Measurements from ENCODE around the gene PRKCA. TPM values are rescaled to one million over a fixed set of nuclear protein-coding genes. Genes with fewer than 3 reads are reported as not detected.

Gene PRKCA
- total RNA-seq, 1 donor from 2014 or later, result 16.4 TPM

- H3K4me3 Mint-ChIP-seq (ENCODE audit: low read depth), result no peak overlapping the region
- H3K27ac Mint-ChIP-seq, result no peak overlapping the region
- H3K36me3 Mint-ChIP-seq (ENCODE audit: insufficient read depth), result no peaks in the 10 kb centered on the region
- H3K27me3 Mint-ChIP-seq, result no peaks in the 10 kb centered on the region
- peaks cover 9% of the 10 kb centered on the region for H3K9me3 Mint-ChIP-seq (ENCODE audit: low read depth)
- peaks cover 14% of the 10 kb centered on the region for H3K4me1 Mint-ChIP-seq (ENCODE audit: low read depth)
- no peak for DNase-seq (ENCODE audit: low spot score, unreplicated experiment)
- no peak for TF ChIP-seq CTCF (IDR thresholded peaks at IDR 0.05; ENCODE audit: unreplicated experiment)
Observed at GRCh38 chr17:66548158-66548557, 245.7 kb downstream of the PRKCA start.

GRCh38 chr17:66548659-66549310 is 246.4 kb downstream of the PRKCA start:
- Mint-ChIP-seq H3K27me3 (no peaks in the 10 kb centered on the region), H3K4me3 (ENCODE audit: low read depth) (no peak overlapping the region), H3K27ac (no peak overlapping the region), H3K9me3 (ENCODE audit: low read depth) (peaks cover 9% of the 10 kb centered on the region), H3K4me1 (ENCODE audit: low read depth) (peaks cover 14% of the 10 kb centered on the region), H3K36me3 (ENCODE audit: insufficient read depth) (no peaks in the 10 kb centered on the region)
- no peak for DNase-seq (ENCODE audit: low spot score, unreplicated experiment)
- no peak for TF ChIP-seq CTCF (IDR thresholded peaks at IDR 0.05; ENCODE audit: unreplicated experiment)

GRCh38 chr17:66549311-66549704 is 246.9 kb downstream of the PRKCA start:
- no peak overlapping the region for H3K4me3 Mint-ChIP-seq (ENCODE audit: low read depth)
- TF ChIP-seq CTCF (IDR thresholded peaks at IDR 0.05; ENCODE audit: unreplicated experiment), result no peak

GRCh38 chr17:66549731-66550207 is 247.4 kb downstream of the PRKCA start:
- DNase-seq (ENCODE audit: low spot score, unreplicated experiment), result no peak
- H3K4me1 Mint-ChIP-seq (ENCODE audit: low read depth), result peaks cover 14% of the 10 kb centered on the region
- no peak for TF ChIP-seq CTCF (IDR thresholded peaks at IDR 0.05; ENCODE audit: unreplicated experiment)
- no peak overlapping the region for H3K27ac Mint-ChIP-seq
- H3K27me3 Mint-ChIP-seq, result no peaks in the 10 kb centered on the region
- peaks cover 9% of the 10 kb centered on the region for H3K9me3 Mint-ChIP-seq (ENCODE audit: low read depth)
- no peak overlapping the region for H3K4me3 Mint-ChIP-seq (ENCODE audit: low read depth)
- H3K36me3 Mint-ChIP-seq (ENCODE audit: insufficient read depth), result no peaks in the 10 kb centered on the region

More at GRCh38 chr17:66549311-66549704, 246.9 kb downstream of the PRKCA start:
- Mint-ChIP-seq H3K36me3 (ENCODE audit: insufficient read depth) (no peaks in the 10 kb centered on the region), H3K27me3 (no peaks in the 10 kb centered on the region), H3K4me1 (ENCODE audit: low read depth) (peaks cover 14% of the 10 kb centered on the region), H3K9me3 (ENCODE audit: low read depth) (peaks cover 9% of the 10 kb centered on the region), H3K27ac (no peak overlapping the region)
- DNase-seq (ENCODE audit: low spot score, unreplicated experiment), result no peak

- H3K36me3 Mint-ChIP-seq (ENCODE audit: insufficient read depth), result no peaks in the 10 kb centered on the region
- peaks cover 2% of the 10 kb centered on the region for H3K9me3 Mint-ChIP-seq (ENCODE audit: low read depth)
- H3K27me3 Mint-ChIP-seq, result no peaks in the 10 kb centered on the region
- no peak for DNase-seq (ENCODE audit: low spot score, unreplicated experiment)
- H3K4me1 Mint-ChIP-seq (ENCODE audit: low read depth), result peaks cover 14% of the 10 kb centered on the region
- H3K27ac Mint-ChIP-seq, result no peak overlapping the region
- H3K4me3 Mint-ChIP-seq (ENCODE audit: low read depth), result no peak overlapping the region
- TF ChIP-seq CTCF (IDR thresholded peaks at IDR 0.05; ENCODE audit: unreplicated experiment), result no peak
Observed at GRCh38 chr17:66551839-66552238, 249.4 kb downstream of the PRKCA start.

Data from progenitor cell of endocrine pancreas (in vitro differentiated cells).